ENCODE measurements around the gene TRIM37.

Gene TRIM37

DNA sequence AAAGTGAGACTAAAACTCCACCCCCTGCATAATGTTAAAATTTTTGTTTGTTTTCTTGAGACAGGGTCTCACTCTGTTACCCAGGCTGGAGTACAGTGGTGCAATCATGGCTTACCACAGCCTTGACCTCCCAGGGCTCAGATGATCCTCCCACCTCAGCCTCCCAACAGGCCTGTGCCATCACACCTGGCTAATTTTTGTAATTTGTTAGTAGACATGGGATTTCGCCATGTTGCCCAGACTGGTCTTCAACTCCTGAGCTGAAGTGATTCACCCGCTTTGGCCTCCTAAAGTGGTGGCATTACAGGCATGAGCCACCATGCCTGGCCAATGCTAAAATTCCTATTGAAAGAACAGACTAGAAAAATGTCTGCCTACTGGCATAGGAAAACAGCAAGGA lies 103.8 kb downstream of the TRIM37 start:
- DNase-seq, result no peak
- intact Hi-C loops (cut with DNase I), result no loop called here

DNA sequence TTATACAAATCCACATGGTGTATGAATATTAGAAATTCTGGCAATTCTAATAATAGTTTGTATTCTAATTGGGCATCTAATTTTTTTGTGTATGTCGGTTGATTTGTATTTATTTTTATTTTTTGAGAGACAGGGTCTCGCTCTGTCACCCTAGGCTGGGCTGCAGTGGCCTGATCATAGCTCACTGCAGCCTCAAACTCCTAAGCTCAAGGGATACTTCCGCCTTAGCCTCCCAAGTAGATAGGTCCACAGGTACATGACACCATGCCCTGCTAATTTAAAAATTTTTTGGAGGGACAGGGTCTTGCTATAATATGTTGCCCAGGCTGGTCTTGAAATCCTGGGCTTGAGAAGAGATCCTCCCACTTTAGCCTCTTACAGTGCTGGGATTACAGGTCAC lies 104.6 kb downstream of the TRIM37 start:
- DNase-seq, result no peak
- intact Hi-C loops (cut with DNase I), result no loop called here

GRCh38 chr17:59001158-59001814 lies 105.4 kb downstream of the TRIM37 start:
- intact Hi-C loops (cut with DNase I), result no loop called here
- peak in 22 of 42 donors; percentile 3 to 59 (median 24) for DNase-seq

GRCh38 chr17:59000022-59000421 lies 106.7 kb downstream of the TRIM37 start:
- intact Hi-C loops (cut with DNase I), result no loop called here
- no peak for DNase-seq

DNA sequence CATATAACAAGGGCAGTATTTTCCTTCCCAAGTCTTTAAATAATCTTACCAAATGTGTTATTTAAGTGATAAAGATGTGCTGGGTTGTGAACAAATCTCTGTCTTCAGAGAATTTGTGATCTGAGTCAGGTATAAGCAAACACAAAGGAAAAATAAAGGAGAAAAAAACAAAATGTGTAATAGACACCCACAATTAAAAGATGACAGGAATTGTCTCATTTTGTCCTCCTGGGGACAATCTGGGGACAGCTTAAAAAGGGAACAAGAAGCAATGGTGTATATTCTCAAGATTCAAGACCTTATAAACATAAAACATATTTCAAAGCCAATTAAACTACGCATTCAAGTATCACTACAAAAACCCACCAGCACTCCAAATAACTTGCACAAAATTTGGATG lies 107.2 kb downstream of the TRIM37 start:
- no peak for DNase-seq
- intact Hi-C loops (cut with DNase I), result no loop called here

DNA sequence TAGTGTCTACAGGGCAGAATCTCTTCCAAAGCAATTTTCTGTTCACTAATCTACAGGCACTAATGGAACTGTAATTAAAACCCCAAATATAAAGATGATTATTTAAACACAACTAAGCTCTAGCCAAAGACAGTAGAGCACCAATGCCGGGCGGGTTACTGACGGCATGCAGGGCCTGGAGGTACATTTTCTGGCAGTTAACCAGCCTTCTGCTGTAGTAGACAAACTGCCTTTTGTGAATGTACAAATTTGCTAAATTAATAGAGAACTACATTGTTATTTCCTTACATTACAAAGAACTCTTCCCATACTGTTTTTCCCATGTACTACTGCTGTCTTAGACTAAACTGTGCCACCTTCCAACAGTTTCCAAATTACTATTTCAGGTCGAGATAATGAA lies 107.8 kb downstream of the TRIM37 start:
- intact Hi-C loops (cut with DNase I), result no loop called here
- no peak for DNase-seq

- no peak for DNase-seq
- intact Hi-C loops (cut with DNase I), result no loop called here
These were observed 108.7 kb downstream of the TRIM37 start for GRCh38 chr17:58997756-58998553.

- intact Hi-C loops (cut with DNase I), result no loop called here
- no peak for DNase-seq
These were observed 109.7 kb downstream of the TRIM37 start for GRCh38 chr17:58996968-58997367.

GRCh38 chr17:58995247-58995940 lies 111.3 kb downstream of the TRIM37 start:
- intact Hi-C loops (cut with DNase I), result no loop called here
- no peak for DNase-seq

GRCh38 chr17:58993311-58993710 lies 113.4 kb downstream of the TRIM37 start:
- intact Hi-C loops (cut with DNase I), result no loop called here
- DNase-seq, result no peak

DNA sequence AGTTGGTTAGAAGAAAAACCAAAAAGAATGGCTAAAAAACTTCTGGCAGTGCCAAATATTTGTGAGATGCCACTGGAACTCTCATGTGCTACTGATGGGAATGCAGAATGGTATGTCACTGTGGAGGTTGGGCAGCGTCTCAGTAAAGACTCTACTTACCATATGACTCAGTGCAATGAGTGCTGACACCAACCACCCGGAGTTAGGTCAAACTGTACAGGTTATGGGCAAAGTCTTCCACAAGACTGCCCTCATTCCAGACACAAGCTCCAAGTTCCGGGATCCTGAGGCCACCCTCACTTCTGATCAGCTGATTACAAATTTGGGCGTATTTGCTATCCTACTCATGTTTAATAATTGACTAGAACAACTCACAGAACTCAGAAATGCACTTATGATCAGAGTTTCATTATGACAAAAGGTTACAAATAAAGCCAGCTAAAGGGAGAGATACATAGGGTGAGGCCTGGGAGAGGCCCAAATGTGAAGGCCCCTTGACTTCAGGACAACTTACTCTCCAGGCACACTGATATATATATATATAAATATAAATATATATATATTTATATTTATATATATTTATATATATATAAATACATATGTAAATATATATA lies 114.9 kb downstream of the TRIM37 start:
- DNase-seq, result no peak
- intact Hi-C loops (cut with DNase I), result no loop called here

- intact Hi-C loops (cut with DNase I), result no loop called here
- no peak for DNase-seq
These were observed 117.1 kb downstream of the TRIM37 start for GRCh38 chr17:58989629-58990028.

DNA sequence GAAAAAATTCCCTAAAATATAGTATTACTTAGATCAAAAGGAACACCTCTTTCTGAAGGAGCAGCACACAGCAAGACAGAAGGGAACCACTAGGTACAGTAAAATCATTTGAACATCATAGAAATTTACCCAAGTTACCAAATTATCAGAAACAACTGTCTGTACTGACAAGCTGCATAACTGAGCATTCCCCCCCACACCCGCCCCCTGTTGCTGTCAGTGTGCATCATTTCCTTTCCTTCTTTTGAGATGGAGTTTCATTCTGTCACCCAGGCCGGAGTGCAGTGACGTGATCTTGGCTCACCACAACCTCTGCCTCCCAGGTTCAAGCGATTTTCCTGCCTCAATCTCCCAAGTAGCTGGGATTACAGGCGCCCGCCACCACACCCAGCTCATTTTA lies 120.7 kb downstream of the TRIM37 start:
- DNase-seq, result no peak
- intact Hi-C loops (cut with DNase I), result no loop called here

DNA sequence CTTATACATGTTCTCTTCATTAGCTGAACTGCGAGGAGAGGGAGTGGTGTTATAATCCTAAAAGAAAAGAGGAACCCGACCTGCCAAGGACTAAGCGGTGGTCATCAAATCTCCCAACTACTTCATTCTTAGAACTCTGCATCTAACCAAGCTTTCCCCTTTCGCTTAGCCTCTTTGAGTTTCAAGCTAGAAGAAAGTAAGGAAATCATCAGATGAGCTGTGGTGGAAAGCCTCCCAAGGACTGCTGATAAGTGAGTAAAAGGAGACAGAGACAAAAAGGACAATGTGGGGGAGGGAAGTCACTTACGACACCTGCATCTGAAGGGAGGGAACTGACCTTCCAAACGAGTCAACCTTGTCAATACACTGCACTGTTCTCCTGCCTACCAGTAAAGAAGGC lies 121.3 kb downstream of the TRIM37 start:
- DNase-seq, result no peak
- intact Hi-C loops (cut with DNase I), result no loop called here

- intact Hi-C loops (cut with DNase I), result no loop called here
- no peak for DNase-seq
These were observed 124.1 kb downstream of the TRIM37 start for GRCh38 chr17:58982626-58983025.

DNA sequence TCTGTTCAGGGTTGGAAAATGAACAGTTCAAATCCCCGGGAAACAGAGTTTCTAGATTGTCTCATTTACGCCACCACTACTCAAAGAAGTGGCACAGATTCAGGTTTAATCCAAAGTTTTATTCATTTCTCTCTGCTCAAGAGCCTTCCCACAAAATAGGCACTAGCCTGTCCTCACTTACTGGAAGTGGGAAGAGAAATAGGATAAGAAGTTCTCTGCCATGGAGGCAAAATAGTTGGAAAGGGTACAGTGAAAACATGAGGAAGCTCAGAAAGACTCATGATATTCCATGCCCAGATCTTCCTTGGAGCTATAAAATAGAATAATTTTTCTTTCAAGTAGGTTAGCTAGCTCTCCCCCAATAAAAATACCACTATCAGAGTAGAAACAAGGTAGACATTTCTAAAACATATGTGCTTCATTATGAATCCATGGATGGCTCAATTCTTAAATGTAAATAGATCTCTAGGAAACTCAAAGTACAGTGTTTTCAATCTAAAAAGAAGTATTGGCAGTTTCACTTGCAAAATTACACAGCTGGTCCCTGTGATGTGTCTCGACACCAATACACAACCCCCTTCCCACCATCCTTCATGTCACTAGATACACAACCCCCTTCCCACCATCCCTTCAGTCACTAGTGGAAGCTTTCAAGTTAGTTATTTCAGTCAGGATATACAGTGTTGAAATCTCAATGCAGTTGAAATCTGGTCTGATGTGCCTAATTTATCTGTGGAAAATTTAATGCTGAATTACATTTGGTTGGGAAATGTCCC lies 125.8 kb downstream of the TRIM37 start:
- DNase-seq, result no peak
- intact Hi-C loops (cut with DNase I), result no loop called here

DNA sequence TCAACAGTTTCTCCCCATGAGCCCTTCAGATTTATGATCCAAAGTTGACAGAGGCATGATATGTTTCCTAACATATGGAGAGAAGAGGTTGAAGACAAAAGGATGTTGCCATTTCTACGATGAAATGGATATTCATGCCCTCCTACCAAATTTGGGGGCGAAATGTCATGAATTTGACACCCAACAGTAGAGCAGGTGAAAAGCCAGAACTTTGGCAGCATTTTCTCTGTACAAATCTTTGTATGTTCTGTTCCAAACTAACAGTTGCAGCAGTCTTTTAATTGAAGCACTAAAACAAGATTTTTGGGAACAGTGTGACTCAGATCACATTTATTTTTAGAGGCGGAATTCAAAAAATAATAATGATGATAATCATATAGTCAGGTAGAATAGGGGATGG lies 130.1 kb downstream of the TRIM37 start:
- DNase-seq, result no peak
- intact Hi-C loops (cut with DNase I), result no loop called here

DNA sequence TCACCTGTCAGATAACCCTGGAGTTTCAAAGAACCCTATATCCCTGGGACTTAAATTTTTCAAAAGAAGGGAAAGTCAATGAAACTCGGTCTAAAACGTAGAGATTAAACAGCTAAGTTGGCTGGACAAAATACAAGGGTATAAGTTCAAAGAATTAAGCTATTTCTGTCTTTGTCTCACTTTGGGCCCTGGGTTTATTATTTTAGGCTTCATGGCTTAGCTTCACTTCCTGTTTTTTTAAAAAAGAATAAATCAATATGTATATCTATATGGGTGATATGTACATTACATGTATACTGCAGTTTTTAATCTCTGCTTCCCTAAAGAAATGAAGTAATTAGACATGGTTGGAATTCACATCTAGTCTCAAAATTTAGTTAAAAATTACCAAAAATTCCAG lies 132.3 kb downstream of the TRIM37 start:
- no peak for DNase-seq
- intact Hi-C loops (cut with DNase I), result no loop called here
